Measurements from ENCODE around the gene NR2F2.

Gene NR2F2

GRCh38 chr15:96323319-96324145 lies 7.0 kb upstream of the NR2F2 start:
- H3K36me3 Mint-ChIP-seq (ENCODE audit: low read depth): no peaks in the 10 kb centered on the region
- H3K9me3 Mint-ChIP-seq: no peaks in the 10 kb centered on the region
- H3K4me3 Mint-ChIP-seq: no peak overlapping the region
- intact Hi-C loops (cut with micrococcal nuclease): loop anchor here (10.0 kb wide), 2 partner anchors 911 to 1431 kb away; no protein-coding TSS in a partner anchor
- H3K27ac Mint-ChIP-seq: no peak overlapping the region
- H3K4me1 Mint-ChIP-seq (ENCODE audit: low read depth): peaks cover 8% of the 10 kb centered on the region
- peaks cover 90% of the 10 kb centered on the region for H3K27me3 Mint-ChIP-seq

- Mint-ChIP-seq H3K27ac (no peak overlapping the region), H3K4me3 (no peak overlapping the region), H3K36me3 (ENCODE audit: low read depth) (no peaks in the 10 kb centered on the region), H3K9me3 (no peaks in the 10 kb centered on the region), H3K27me3 (peaks cover 95% of the 10 kb centered on the region), H3K4me1 (ENCODE audit: low read depth) (peaks cover 8% of the 10 kb centered on the region)
- intact Hi-C loops (cut with micrococcal nuclease): loop anchor here (10.0 kb wide), 2 partner anchors 910 to 1430 kb away; no protein-coding TSS in a partner anchor
These were observed 6.2 kb upstream of the NR2F2 start for GRCh38 chr15:96324192-96324895.

GRCh38 chr15:96324940-96325540 lies 5.5 kb upstream of the NR2F2 start:
- Mint-ChIP-seq H3K9me3 (no peaks in the 10 kb centered on the region), H3K4me3 (no peak overlapping the region), H3K27me3 (peaks cover 95% of the 10 kb centered on the region), H3K36me3 (ENCODE audit: low read depth) (no peaks in the 10 kb centered on the region), H3K27ac (no peak overlapping the region), H3K4me1 (ENCODE audit: low read depth) (peaks cover 10% of the 10 kb centered on the region)
- intact Hi-C loops (cut with micrococcal nuclease): loop anchor here (10.0 kb wide), 2 partner anchors 910 to 1430 kb away; no protein-coding TSS in a partner anchor

- H3K9me3 Mint-ChIP-seq: no peaks in the 10 kb centered on the region
- intact Hi-C loops (cut with micrococcal nuclease): loop anchor here (10.0 kb wide), 2 partner anchors 909 to 1429 kb away; no protein-coding TSS in a partner anchor
- no peak overlapping the region for H3K27ac Mint-ChIP-seq
- no peaks in the 10 kb centered on the region for H3K36me3 Mint-ChIP-seq (ENCODE audit: low read depth)
- peaks cover 94% of the 10 kb centered on the region for H3K27me3 Mint-ChIP-seq
- H3K4me3 Mint-ChIP-seq: no peak overlapping the region
- peaks cover 15% of the 10 kb centered on the region for H3K4me1 Mint-ChIP-seq (ENCODE audit: low read depth)
These were observed 4.8 kb upstream of the NR2F2 start for GRCh38 chr15:96325541-96326327.

- Mint-ChIP-seq H3K9me3 (no peaks in the 10 kb centered on the region), H3K4me1 (ENCODE audit: low read depth) (peaks cover 21% of the 10 kb centered on the region), H3K27ac (no peak overlapping the region), H3K36me3 (ENCODE audit: low read depth) (no peaks in the 10 kb centered on the region), H3K27me3 (peaks cover 91% of the 10 kb centered on the region), H3K4me3 (peak overlapping the region; percentile 61)
- intact Hi-C loops (cut with micrococcal nuclease): loop anchor here (10.0 kb wide), 2 partner anchors 908 to 1428 kb away; no protein-coding TSS in a partner anchor
These were observed 4.0 kb upstream of the NR2F2 start for GRCh38 chr15:96326328-96327154.

DNA sequence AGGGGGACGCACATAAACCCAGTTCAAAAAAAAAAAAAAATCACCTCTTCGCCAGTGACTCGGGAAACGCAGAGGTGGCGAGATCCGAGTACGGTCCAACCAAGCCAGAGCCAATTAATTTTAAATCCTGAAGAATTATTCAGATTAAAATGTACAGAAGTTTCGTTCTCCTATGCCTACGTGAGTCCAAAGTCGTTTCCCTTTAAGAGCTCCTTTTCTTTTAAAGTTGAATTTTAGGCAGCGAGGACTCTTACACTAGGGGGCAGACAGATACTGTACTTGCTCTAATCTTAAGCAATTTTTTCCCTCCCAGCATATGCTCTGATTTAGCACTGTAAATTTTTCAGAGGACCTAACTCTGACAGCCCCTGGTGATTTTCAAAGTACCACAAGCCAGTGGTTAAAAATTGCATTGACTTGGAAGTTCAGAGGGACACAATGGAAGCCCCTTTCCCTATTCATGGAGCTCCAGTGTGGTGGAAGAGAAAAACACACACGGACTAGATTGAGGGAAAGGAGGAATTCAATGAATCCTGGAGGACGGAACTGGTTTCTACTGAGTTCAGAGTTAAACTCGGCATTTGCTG lies 3.3 kb upstream of the NR2F2 start:
- Mint-ChIP-seq H3K4me1 (ENCODE audit: low read depth) (peaks cover 23% of the 10 kb centered on the region), H3K27me3 (peaks cover 89% of the 10 kb centered on the region), H3K36me3 (ENCODE audit: low read depth) (no peaks in the 10 kb centered on the region), H3K9me3 (no peaks in the 10 kb centered on the region), H3K27ac (no peak overlapping the region), H3K4me3 (peak overlapping the region; percentile 61)
- intact Hi-C loops (cut with micrococcal nuclease): loop anchor here (10.0 kb wide), 2 partner anchors 908 to 1428 kb away; no protein-coding TSS in a partner anchor

DNA sequence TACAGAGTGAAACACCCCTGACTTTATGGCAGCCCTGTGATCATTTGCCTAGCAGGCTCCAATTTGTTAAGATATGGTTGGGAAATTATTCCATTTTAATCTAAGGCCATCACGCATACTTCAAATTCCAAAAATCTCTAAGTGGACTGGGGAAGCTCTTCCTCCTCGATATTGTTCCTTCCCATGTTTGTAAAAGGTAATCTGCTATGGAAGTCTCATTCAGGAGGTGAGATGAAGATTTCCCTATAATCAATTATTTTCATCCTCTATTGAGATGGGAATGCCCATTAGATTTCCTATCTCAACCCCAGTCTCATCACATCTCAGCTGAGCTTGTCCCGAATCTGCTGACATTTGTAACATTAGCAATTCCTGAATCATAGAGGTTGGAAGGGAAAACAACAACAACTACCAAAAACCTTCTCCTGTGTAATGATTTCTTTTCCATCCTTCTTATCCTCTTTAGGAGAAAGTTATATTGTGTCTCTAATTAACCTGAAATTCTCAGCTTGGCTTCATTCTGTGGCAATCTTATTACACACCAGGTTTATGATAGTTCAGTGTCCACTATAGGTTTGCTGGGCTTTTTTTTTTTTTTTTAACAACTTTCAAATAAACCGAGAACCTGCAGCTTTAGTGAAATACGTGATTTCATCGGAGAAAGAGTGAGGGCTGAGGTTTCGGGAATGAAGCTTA lies 2.2 kb upstream of the NR2F2 start:
- H3K27me3 Mint-ChIP-seq: peaks cover 91% of the 10 kb centered on the region
- H3K4me3 Mint-ChIP-seq: no peak overlapping the region
- H3K4me1 Mint-ChIP-seq (ENCODE audit: low read depth): peaks cover 31% of the 10 kb centered on the region

DNA sequence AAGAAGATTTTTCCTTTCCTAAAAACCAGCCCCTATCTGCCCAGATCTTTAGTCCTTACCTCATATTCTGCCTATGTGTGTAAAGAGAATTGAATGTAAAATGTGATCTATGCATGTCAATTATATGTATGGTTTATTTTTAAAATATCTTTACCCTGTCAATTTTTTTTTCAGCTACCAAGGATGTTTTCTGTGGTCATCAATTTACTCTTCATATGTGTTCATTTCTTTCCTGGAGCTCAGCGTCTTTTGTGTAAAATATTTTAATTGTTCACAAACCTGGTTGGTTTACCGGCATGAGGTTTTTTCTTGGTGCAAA lies 1.7 kb upstream of the NR2F2 start:
- intact Hi-C loops (cut with micrococcal nuclease): loop anchor here (10.0 kb wide), 2 partner anchors 906 to 1426 kb away; no protein-coding TSS in a partner anchor
- Mint-ChIP-seq H3K36me3 (ENCODE audit: low read depth) (no peaks in the 10 kb centered on the region), H3K4me1 (ENCODE audit: low read depth) (peaks cover 35% of the 10 kb centered on the region), H3K9me3 (no peaks in the 10 kb centered on the region), H3K4me3 (no peak overlapping the region), H3K27ac (no peak overlapping the region), H3K27me3 (peaks cover 91% of the 10 kb centered on the region)

More for the DNA sequence above, 2.2 kb upstream of the NR2F2 start:
- Mint-ChIP-seq H3K27ac (no peak overlapping the region), H3K9me3 (no peaks in the 10 kb centered on the region), H3K36me3 (ENCODE audit: low read depth) (no peaks in the 10 kb centered on the region)
- intact Hi-C loops (cut with micrococcal nuclease): loop anchor here (10.0 kb wide), 2 partner anchors 906 to 1426 kb away; no protein-coding TSS in a partner anchor

DNA sequence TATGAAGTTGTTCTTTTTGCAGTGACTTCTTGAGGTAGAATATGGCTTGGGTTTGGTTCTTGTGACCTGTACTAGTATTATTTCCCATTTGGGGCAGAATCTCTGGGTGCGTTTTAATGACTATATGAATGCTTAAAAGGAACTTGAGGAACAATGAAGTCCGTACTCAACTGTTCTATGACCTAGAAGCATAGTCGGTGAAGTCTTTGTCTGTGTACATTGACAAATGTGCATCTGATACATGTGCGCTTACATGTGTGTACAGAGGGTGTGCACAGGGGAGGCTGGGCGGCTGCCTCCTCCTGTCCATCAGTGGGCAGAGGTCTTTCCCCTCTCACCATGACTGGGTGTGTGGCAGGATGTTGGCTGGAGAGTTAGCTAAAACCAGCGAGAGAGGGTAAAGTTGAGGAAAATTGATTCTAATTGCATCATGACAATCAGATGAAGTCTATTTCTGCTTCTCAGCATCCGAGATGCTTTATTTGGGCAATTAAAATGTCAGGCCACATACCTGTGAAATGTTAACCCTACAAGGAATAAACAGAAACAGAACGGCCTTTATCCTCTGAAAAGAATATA lies 1.0 kb upstream of the NR2F2 start:
- H3K4me3 Mint-ChIP-seq: no peak overlapping the region
- H3K9me3 Mint-ChIP-seq: no peaks in the 10 kb centered on the region
- H3K36me3 Mint-ChIP-seq (ENCODE audit: low read depth): no peaks in the 10 kb centered on the region
- peaks cover 35% of the 10 kb centered on the region for H3K4me1 Mint-ChIP-seq (ENCODE audit: low read depth)
- H3K27me3 Mint-ChIP-seq: peaks cover 91% of the 10 kb centered on the region
- intact Hi-C loops (cut with micrococcal nuclease): loop anchor here (10.0 kb wide), 2 partner anchors 905 to 1425 kb away; no protein-coding TSS in a partner anchor
- H3K27ac Mint-ChIP-seq: no peak overlapping the region

DNA sequence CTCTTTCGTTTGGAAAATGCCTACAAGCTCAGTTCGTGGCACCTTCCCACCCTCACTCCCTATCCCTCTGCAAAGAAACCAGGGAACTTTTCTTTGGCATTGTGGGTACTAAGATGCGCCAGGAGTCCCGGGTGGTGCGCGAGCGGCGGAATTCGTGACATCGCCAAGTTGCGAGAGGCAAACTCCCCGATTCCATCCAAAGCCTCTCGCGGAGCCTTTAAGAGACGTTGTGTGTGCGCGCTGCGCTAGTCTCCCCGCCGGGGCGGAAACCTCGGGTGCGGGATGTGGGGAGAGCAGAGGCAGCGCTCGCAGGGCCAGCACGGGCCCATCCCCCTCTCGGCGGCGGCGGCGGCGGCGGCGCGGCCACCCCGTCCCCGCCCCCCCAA lies 443 bp upstream of the NR2F2 start:
- Mint-ChIP-seq H3K9me3 (no peaks in the 10 kb centered on the region), H3K4me1 (ENCODE audit: low read depth) (peaks cover 35% of the 10 kb centered on the region), H3K27ac (no peak overlapping the region), H3K36me3 (ENCODE audit: low read depth) (no peaks in the 10 kb centered on the region), H3K4me3 (peak overlapping the region; percentile 76), H3K27me3 (peaks cover 91% of the 10 kb centered on the region)
- intact Hi-C loops (cut with micrococcal nuclease): no loop called here

- peak overlapping the region; percentile 79 for H3K4me3 Mint-ChIP-seq
- no peaks in the 10 kb centered on the region for H3K36me3 Mint-ChIP-seq (ENCODE audit: low read depth)
- no peaks in the 10 kb centered on the region for H3K9me3 Mint-ChIP-seq
- H3K4me1 Mint-ChIP-seq (ENCODE audit: low read depth): peaks cover 35% of the 10 kb centered on the region
- H3K27me3 Mint-ChIP-seq: peaks cover 91% of the 10 kb centered on the region
- intact Hi-C loops (cut with micrococcal nuclease): no loop called here
- no peak overlapping the region for H3K27ac Mint-ChIP-seq
These were observed 844 bp downstream of the NR2F2 start for GRCh38 chr15:96331144-96331944.

All from dendritic cell treated with granulocyte-macrophage colony-stimulating factor and Interleukin-4, amounts not matched to agents 40 ng/mL and 50 ng/mL, for 4 days (primary cell).